Amniotic epithelial cell (primary cell): ENCODE measurements around the gene IQCM.

Source experiments
- DNase-seq: peaks from one replicate; pipeline ENCODE4 v3.0.0-alpha.2; 2010; ENCODE audit warnings: low read depth

The IQCM gene

GRCh38 chr4:149815743-149816142 lies at the start of gene IQCM:
IQCM (minus strand) TSS chr4:149815843; CDS start chr4:149742691, 73,152 bp downstream.
- DNase-seq, result no peak

- DNase-seq, result no peak
Measured at GRCh38 chr4:149857446-149857845, 41.8 kb upstream of the IQCM start.

GRCh38 chr4:149845743-149846142 lies 30.1 kb upstream of the IQCM start:
- no peak for DNase-seq

- no peak for DNase-seq
Measured at GRCh38 chr4:149841686-149842085, 26.0 kb upstream of the IQCM start.

- no peak for DNase-seq
Measured at GRCh38 chr4:149838036-149838435, 22.4 kb upstream of the IQCM start.

GRCh38 chr4:149836546-149836945 lies 20.9 kb upstream of the IQCM start:
- peak; percentile 62 for DNase-seq

- DNase-seq, result no peak
Measured at GRCh38 chr4:149835280-149835679, 19.6 kb upstream of the IQCM start.

- DNase-seq, result no peak
Measured at GRCh38 chr4:149831656-149832208, 16.1 kb upstream of the IQCM start.

GRCh38 chr4:149830823-149831222 lies 15.2 kb upstream of the IQCM start:
- DNase-seq, result no peak

- no peak for DNase-seq
Measured at GRCh38 chr4:149825336-149825735, 9.7 kb upstream of the IQCM start.

GRCh38 chr4:149823769-149824221 lies 8.2 kb upstream of the IQCM start:
- DNase-seq, result peak; percentile 83

GRCh38 chr4:149801416-149801815 lies 14.2 kb downstream of the IQCM start:
- no peak for DNase-seq

GRCh38 chr4:149799546-149799945 lies 16.1 kb downstream of the IQCM start:
- no peak for DNase-seq

- DNase-seq, result no peak
Measured at GRCh38 chr4:149796381-149796780, 19.3 kb downstream of the IQCM start.

GRCh38 chr4:149795256-149795655 lies 20.4 kb downstream of the IQCM start:
- DNase-seq, result no peak

- no peak for DNase-seq
Measured at GRCh38 chr4:149794352-149794751, 21.3 kb downstream of the IQCM start.

GRCh38 chr4:149793459-149793858 lies 22.2 kb downstream of the IQCM start:
- peak; percentile 26 for DNase-seq

GRCh38 chr4:149791851-149792250 lies 23.8 kb downstream of the IQCM start:
- no peak for DNase-seq

GRCh38 chr4:149790172-149790907 lies 25.3 kb downstream of the IQCM start:
- peak; percentile 5 for DNase-seq

GRCh38 chr4:149788300-149788699 lies 27.3 kb downstream of the IQCM start:
- DNase-seq, result no peak

- DNase-seq, result no peak
Measured at GRCh38 chr4:149785696-149786431, 29.8 kb downstream of the IQCM start.

- DNase-seq, result peak; percentile 30
Measured at GRCh38 chr4:149784018-149784417, 31.6 kb downstream of the IQCM start.

- DNase-seq, result peak; percentile 76
Measured at GRCh38 chr4:149781150-149781549, 34.5 kb downstream of the IQCM start.
